ENCODE measurements around the gene WNT7B.

WNT7B gene

DNA sequence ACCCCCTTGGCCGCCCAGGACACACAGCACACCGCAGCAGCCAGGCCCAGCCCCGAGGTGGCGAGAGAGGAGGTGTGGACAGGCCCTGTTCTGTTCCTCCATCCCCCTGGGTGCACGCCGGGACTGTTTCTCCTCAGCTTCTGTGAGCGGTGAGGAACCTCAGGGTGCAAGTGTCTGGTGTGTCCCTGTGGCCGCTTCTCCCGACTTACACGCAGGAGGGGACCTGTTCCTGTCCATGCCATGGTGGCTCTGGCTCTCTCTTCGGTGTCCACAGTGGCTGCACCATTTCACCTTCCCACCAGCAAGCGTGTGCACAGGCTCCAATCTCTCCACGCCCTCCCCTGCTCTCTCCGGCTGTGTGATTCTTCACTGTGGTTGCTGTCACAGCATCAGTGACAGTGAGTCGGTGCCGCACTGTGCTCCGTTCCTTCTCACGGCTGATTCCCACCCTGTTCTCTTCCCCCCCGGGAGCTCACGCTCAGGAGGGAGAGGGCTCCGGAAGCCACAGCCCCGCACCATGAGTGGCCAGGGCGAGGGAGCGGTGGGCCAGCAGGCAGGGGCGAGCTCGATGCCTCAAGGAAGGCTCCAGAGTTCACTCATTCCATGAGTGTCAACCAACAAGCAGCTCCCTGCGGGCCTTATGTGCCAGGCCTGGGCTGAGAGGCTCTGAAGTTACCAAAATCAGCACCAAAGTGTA, 18.6 kb upstream of the WNT7B start:
- no peak for DNase-seq (ENCODE audit: low spot score)

DNA sequence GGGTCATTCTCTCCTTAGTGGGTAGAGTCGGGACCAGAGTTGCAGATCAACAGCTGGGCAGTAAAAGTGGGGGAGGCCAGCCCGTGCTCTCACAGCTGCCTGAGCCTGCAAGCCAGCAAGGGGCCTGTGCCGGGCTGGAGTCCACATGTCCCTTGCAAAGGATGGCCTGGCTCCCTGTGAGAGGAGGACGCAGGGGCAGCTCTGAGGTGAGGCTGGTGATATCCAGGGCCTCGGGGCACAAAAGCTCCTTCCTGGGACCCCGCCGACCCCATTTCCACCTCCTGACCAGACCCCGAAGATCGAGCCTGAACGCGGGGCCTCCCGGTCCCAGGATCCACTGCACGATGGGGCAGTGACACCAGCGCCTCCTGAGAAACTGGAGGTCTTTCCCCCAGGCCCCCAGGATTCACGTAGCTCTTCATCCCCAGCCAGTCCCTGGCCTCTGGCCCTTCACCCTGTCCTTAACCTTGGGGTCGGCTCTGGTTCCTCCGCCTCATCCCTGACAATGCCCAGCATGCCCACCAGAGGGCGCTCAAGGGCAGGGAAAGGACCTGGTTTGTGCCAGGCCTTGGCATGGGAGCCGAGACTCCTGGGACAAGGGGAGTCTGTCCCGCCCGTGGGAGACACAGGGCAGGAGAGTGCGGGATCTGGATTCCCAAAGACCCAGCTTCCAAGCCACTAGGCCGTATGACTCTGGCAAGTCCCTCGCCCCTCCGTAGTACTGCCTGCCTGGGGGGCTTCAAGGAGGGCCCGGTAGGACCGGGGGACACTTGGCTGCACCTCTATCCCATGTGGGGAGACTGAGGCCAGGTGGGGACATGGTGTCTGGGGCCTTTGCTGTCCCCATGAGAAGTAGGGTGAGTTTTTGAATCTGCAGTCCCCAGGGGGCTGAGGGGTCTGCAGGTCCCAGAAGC, 17.8 kb upstream of the WNT7B start:
- peak; percentile 83 for DNase-seq (ENCODE audit: low spot score)

DNA sequence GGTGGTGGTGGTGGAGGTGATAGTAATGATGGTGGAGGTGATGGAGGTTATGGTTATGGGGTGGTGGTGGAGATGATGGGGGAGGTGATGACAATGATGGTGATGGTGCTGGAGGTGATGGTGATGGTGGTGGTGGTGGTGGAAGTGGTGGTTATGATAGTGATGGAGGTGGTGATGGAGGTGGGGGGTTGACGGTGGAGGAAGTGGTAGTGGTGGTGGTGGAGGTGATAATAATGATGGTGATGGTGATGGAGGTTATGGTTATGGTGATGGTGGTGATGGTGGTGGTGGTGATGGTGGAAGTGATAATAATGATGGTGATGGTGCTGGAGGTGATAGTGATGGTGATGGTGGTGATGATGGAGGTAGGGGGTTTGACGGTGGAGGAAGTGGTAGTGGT, 16.9 kb upstream of the WNT7B start:
- no peak for DNase-seq (ENCODE audit: low spot score)

DNA sequence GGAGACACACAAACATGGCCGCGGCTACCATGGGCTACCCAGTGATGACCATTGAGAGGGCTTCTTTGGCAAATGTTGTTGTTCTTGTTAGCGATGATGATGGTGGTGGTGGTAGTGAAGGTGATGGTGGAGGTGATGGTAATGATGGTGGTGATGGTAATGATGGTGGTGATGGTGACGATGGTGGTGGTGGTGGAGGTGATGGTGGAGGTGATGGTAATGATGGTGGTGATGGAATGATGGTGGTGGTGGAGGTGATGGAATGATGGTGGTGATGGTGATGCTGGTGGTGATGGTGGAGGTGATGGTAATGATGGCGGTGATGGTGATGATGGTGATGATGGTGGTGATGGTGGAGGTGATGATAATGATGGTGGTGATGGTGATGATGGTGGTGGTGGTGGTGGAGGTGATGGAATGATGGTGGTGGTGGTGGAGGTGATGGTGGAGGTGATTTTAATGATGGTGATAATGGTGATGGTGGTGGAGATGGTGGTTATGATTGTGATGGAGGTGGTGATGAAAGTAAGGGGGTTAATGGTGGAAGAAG, 16.3 kb upstream of the WNT7B start:
- no peak for DNase-seq (ENCODE audit: low spot score)

DNA sequence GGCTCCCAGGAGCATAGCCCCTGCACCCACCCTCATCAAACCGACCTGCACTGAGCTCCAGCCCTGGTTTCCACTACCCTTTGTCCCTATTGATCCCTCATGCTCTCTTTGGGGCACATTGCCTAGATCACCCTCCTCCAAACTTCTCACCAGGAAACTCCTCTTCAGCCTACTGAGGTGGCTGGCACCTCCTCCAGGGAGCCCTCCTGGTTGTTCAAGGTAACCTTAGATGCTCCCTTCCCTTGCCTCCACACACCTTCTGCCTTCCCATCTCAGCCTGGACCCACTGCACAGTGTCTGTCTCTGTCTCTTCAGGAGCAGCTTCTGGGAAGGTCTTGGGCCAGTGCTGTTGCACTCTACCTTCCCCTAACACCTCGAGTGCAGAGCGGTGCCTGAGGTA, 15.8 kb upstream of the WNT7B start:
- no peak for DNase-seq (ENCODE audit: low spot score)

DNA sequence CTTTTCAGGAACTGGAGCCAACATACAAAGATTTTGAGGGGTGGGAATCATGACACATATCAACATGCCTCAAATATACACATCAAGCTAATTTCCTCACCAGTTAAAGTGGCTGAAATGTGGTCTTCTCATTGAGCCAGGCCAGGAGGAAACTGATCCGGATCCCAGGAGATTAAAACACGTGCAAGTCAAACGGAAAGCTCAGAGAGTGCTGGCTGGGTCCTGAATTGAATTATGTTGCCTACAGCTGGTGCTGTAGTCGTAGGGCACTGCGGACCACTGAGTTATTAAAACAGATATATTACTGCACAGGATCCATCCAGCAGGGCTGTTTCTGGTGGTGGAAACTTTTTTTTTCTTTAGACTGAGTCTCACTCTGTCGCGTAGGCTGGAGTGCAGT, 14.1 kb upstream of the WNT7B start:
- DNase-seq (ENCODE audit: low spot score): no peak

DNA sequence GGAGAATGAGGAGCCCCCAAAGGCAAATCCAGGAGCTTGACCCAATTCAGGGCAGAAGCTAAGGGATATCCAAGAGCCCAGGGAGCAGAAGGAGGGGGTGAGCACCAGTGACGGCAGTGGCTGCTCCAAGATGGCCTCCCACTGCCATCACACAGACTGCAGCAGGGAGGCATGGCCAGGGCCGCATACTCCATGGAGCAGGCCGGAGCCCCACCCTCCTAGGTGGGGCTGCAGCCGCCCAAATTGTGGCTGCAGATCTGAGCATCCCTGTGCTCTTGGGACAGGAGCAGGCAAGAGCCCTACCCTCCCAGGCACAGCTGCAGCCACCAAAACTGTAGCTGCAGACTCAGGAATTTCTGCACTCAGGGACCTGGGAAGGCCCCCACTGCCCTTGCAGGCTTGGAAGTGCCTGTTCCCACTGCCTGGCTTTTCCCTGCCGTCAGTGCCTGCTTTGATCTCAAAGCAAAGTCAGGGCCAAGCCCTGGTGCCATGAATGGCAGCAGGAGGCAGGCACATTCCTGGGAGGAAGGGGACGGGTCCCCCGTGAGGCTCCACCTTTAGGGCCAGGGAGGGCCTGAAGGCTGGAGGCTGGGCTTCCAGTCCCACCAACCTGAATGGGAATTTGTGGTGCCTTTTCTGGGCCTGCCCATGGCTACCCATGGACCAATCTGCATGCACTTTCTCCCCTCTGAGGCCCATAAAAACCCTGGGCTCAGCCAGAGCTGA, 10.3 kb upstream of the WNT7B start:
- no peak for DNase-seq (ENCODE audit: low spot score)

DNA sequence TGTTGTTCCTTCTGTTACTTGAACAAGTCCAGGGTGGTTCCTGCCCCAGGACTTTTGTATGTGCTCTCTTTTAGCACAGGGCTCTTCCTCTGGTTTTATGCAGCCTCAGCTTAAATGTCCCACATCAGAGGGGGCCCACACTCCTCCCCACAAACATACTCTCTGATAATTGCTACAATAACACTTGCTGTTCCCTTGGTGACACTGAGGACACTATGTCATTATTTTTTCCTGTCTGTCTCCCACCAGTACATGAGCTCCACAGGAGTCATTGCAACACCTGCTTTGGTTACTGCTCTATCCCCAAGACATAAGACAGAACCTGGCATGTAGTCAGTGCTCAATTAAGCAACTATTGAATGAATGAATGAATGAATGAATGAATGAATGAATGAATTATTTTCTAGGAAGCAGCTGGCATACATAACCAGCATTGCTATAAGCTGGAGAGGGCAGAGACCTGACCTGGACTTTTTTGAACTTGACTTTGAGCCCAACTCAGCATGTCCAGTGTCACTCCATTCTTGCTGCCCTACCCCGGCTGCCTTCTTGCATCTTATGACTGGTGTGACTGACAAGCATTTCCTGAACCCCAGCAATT, 7.5 kb upstream of the WNT7B start:
- no peak for DNase-seq (ENCODE audit: low spot score)

DNA sequence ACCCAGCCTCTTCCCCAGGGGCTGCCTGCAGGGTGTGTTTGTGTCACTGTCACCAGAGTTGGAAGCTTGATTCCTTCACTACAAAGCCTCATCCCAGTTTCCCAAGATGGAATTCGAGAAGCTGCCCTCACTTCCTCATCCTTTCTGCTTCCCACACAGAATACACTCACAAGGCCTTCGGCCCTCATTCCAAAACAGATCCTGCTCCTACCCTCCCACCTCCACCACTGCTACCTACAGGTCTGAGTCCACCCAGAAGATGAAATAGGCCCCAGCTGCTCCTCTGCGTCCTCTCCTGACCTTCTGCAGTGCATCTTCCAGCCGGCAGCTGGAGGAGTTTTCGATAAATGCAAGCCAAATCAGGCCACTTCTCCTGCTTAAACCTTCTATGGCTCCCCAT, 6.8 kb upstream of the WNT7B start:
- no peak for DNase-seq (ENCODE audit: low spot score)

DNA sequence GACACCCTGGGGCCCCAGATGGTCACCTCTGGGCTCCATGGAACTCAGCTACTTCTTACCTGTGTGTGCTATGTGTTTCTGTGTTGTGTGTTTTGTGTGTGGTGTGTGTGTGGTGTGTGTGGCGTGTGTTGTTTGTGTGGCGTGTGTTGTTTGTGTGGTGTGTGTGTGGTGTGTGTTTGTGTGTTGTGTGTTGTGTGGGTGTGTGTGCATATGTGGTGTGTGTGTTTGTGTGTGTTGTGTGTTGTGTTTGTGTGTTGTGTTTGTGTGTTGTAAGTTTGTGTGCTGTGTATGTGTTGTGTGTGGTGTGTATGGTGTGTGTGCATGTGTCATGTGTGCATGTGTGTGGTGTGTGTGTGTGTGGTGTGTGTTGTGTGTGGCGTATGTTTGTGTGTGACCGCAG, 3.8 kb upstream of the WNT7B start:
- no peak for DNase-seq (ENCODE audit: low spot score)

DNA sequence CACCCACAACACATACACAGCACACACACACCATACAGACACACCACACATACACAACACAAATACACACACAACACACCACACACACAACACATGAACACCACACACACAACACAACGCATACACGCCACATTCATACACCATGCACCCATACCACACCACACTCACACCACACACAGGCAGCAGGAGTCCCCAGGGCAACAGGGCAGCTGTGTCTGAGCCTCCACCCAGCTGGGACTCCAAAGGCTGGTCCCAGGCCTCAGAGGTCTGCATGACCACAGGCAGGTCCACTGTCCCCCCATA, 3.3 kb upstream of the WNT7B start:
- no peak for DNase-seq (ENCODE audit: low spot score)

DNA sequence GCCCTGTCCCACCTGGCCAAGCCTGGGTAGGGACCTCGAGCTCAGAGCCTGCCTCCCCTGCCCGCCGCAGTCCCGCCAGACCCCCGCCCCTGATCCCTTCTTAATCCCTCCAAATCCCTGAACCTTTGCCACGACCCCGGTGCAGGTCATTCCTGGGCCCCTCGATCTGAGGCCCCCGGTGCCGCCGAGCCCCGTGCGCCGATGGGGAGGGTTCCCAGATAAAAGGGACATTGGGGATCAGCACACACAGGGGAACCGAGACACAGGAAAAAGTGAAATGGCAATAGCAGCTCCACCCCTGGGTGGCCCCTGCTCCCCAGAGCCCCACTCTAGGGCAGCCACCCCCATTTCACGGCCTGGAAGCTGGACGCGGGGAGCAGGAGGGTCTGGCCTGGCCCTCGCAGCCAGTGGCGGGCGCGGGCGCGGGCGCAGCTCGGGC, 1.3 kb upstream of the WNT7B start:
- no peak for DNase-seq (ENCODE audit: low spot score)

DNA sequence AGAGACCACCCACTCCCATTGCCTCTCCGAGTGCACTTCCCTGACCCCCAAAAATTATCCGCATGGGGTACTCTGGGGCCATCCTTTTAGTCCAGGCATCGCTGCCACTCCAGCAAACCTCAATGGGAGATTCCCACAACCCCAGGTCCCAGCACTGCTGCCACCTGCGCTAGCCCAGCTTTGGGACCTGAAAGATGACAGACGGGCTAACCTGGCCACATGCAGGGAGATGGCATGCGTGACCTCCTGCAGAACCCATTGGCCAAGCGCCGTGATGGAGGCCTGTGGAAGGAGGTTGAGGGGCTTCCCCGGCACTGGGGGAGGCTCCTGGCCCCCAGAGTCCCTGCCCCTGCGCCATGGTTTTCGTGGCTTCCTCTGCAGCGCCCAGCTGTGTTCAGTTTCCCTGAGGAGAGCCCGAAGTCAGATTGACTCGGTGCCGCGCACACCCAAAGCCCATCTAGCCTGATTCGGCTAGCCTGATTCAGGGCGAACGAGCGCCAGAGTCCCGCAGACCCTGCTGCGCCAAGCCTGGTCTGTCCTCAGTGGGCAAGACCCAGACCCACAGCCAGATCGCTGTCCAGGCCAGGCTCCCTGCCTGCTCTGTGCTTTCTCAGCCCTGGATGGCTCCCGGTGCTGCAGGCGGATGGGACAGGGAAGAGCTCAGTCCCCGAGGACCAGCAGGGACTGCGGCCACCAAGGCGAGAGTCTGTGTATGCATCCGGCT, 751 bp upstream of the WNT7B start:
- no peak for DNase-seq (ENCODE audit: low spot score)

DNA sequence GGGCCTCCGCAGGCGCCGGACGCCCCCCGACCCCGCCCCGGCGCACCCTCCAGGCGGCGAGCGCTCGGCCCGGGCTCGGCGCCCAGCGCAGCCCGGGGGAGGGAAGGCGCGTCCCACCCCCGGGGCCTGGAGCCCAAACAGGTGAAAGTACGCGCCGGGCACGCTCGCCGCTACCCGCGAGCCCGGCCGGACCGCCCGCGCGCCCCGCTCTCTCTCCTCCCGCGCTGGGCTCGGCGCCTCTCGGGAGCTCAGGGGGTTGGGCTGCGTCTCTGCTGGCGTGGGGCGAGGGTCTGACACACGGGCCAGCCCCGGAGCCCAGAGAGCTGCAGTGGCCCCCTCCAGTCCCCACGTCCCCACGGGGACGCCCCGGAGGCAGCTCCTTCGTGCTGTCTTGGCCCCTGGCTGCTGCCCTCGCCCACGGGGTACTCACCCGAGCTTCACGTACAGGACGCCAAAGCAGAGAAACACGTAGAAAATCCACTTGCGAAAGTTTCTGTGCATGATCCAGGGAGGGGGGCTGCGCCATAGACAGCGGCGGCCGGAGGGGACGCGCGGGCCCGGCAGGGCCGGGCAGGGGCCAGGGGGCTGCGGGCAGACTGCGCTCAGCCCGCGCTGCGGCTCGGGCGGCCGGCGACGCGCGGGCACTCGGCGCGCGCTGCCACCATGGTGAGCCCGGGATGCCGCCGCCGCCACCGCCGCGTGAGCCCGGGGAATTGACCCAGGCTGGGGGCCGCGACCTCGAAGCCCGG, 534 bp downstream of the WNT7B start:
- no peak for DNase-seq (ENCODE audit: low spot score)

DNA sequence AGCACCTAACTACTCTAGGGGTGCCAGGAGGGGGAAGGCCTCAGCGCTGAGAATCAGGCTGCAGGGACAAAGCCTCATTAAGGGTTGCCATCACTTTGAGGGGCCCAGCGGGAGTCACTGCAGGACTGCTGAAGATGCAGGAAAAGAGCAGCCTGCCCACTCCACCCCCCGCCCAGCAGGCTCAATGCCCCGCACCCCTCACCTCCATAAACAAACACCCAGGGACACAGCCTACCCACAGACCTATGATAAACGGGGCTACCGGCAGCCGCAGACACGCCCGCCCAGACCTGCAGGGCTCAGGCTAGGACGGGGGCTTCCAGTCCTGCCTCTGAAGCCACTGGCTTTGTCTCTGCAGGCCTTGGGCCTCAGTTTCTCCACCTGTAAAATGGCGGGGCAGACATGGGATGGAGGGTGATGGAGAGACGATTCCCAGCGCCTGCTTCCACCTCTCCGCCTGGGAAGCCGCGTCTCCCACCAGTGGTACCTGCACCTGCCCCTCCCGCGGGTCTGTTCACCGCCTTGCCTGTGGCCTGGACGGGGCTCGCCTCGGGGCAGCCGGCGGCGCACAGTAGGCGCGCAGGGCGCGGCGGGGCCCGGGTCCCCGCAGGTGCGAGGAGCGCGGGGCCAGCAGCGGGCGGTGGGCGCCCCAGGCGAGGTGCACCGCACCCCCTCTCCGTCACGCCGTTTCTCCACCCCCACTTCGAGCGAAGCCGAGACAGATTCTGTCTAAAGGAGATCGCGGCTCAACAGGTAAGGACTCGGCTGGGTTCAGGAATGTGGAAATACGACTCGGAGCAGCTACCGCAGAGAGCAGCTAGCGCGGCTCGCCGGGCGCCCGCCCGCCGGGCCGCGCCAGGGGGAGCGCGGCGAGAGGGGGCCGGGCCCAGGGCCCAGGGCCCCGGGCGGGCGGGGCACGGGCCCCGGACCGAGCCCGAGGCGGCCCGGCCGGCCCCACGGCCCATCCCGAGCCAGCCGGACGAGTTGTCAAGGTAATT, 1.5 kb downstream of the WNT7B start:
- no peak for DNase-seq (ENCODE audit: low spot score)

DNA sequence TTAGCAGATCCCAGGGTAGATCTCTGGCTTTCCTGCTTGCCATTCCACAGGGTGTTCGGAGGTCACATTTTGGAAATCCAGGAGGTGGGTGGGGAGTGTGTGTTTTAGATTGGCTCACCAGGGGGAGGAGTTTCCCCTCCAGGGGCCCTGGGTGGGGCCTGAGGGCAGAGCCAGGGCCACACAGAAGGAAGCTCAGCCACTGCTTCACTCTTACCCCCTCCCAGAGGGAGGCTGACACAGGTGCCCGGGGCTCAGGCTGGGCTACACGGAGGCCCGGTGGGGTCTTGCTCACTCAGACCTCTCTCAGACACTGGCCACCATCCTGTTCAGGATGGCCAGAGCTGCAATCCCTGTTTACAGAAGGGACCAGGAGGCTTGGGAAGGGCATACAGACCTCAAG, 2.5 kb downstream of the WNT7B start:
- no peak for DNase-seq (ENCODE audit: low spot score)

DNA sequence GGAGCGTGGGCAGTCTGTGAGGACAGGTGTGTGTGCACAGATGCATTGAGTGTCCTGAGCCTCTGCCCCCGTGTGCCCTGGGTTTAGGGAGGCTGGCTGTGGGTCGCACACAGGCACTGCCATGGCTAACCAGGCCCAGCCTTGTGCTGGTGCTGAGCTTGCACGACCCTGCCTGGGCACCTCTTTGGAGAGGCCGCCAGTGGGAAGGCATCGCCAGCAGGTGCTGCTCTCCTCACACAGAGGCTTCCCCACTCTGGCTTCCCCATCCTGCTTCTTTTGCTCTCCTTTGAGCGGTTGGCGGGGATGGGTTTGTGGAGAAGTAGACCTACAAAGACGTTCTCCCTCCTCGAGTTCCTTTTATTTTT, 4.1 kb downstream of the WNT7B start:
- no peak for DNase-seq (ENCODE audit: low spot score)

DNA sequence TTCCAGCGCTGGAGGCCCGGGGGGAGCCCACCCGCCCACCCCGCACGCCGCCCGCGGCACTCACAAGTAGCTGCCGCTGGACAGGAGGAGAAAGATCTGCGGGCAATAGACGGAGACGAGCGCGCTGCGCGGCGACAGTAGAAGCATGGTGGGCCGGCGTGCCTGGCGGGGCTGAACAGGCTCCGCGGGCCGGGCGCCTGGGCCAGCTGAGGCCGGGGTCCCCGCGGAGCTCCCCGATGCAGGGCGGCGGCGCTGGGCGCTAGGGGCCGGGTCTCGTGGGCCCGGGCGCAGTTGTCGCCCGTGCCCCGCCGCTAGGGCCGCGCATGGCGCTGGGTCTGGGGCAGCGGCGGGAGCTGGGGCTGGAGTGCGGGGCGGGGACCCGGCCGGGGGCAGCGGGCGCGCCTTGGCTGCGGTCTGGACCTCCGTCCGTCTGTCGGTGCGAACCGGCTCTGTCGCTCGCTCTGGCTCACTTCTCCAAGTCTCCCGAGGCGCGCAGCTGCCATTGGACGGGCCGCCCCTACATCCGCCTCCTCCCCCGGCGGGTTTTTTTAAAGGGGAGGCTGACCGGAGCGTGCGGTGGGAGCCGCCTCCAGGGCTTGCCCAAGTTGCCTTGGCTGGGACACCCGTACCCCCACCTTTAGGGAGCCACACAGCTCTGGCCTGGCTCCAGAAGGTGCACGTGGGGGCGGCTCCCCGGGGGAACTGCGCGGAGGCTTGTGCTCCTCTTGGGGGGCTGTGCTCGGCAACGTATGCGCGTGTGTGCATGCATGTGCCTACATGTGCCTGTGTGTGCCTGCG, 4.7 kb downstream of the WNT7B start:
- no peak for DNase-seq (ENCODE audit: low spot score)

Measured in HuH-7.5 (cell line).